HG03139 (cell line): ENCODE results near the gene TAF1A.
"Not testable (repeated sequence)": the region's sequence is repeated elsewhere in the genome, so short reads cannot be mapped to it uniquely, and the experiment has no call there.

ENCODE experiments used
- ATAC-seq: cut with Tn5 transposase; IDR thresholded peaks from one replicate; pipeline ENCODE4 v1.9.1; 2021; ENCODE audit not compliant: unreplicated experiment

TAF1A gene

GRCh38 chr1:222589462-222590302, at the start of gene TAF1A:
Gene TAF1A, minus strand, starts transcription at chr1:222589933.
- peak; percentile 100 for ATAC-seq

- peak; percentile 71 for ATAC-seq
Observed at GRCh38 chr1:222634180-222635013, 44.7 kb upstream of the TAF1A start.

DNA sequence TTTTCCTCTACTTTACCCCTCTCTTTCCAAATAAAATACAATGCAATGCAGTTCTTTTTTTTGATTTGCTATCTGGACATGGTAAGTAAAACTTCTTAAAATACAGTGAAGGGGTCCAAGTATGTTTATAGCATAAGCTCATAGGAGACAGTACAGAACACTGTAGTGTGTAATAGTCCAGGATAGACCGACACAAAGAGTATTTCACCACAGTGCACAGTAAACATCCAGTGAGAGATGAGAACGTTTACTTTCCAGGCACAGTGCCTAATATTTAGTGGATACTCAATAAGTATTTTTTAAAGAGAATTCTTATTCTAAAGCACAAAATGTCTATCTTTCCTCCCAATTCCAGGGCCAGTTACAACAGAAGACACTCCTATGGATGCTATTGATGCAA, 43.0 kb upstream of the TAF1A start:
- no peak for ATAC-seq

- no peak for ATAC-seq
Observed at GRCh38 chr1:222631611-222632208, 42.0 kb upstream of the TAF1A start.

GRCh38 chr1:222629921-222630535, 40.3 kb upstream of the TAF1A start:
- ATAC-seq: no peak

- ATAC-seq: no peak
Observed at GRCh38 chr1:222627232-222627631, 37.5 kb upstream of the TAF1A start.

GRCh38 chr1:222624214-222624613, 34.5 kb upstream of the TAF1A start:
- no peak for ATAC-seq

- ATAC-seq: no peak
Observed at GRCh38 chr1:222623458-222623857, 33.7 kb upstream of the TAF1A start.

DNA sequence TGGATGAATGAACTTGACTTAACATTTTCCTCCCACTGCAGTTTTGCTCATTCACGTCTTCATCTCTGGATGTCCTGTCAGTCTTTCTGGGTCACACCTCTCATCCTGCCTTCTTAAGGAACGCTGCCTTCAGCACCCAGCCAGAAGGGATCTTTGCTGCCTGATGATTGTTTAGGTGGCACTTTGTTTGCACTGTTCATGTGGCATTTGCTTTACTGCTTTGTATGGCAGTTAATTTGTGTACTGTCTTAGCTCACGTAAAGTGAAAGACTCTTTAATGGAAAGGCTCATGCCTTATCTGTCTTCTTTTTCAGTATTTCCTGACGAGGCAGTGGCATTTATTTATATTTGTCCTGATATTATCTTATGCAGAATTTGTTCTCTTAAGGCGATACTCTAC, 33.0 kb upstream of the TAF1A start:
- ATAC-seq: no peak

DNA sequence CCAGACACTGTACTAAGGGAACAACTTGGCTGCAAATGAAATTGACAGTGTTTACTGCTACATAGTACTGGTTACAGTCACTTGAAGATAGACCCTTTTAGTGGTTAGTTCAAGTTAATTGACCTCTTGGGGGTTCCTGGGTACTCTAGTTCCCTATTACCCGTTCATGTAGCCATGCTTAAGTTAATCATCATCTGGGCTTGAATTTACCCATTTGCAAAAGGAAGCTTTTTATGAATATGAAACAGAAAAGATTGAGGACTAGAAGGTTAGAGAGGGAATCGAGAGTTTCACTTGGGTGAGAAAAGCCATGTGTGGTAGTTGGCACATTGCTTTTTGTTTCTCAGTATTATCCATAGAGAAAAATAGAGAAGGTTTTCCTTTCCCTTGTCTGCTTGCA, 30.8 kb upstream of the TAF1A start:
- peak; percentile 35 for ATAC-seq

GRCh38 chr1:222618880-222619596, 29.3 kb upstream of the TAF1A start:
- no peak for ATAC-seq

- ATAC-seq: peak; percentile 49
Observed at GRCh38 chr1:222618001-222618879, 28.5 kb upstream of the TAF1A start, which contains the start of gene MIA3. Gene MIA3, plus strand, starts transcription at chr1:222618097. Its CDS starts 14 bp downstream, at chr1:222618111.

DNA sequence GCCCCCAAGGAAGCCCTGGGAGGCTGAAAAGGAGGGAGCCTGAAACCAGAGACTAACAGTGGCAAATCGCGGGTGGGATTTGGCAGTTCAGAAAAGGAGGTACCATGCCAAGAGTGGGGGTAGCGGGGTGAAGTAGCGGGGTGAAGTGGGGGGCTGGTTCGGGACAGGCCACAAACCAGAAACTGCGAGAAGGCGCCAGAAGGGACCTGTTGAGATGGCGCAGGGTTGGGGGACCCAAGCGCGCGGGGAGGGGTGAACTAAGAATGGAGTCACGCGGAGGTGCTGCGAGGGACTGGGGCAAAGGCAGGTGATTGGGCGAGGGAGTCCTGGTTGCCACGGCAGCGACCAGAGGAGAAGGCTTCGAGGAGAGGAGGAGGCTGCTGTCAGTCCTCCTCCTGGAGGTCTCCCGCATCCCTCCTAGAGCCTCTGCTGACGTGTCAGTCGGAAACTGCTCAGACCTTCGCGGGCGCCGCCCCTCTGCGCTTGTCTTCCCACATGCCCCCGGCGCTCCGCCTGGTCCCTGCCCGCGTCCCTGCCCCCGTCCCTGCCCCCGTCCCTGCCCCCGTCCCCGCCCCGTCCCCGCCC, 27.7 kb upstream of the TAF1A start:
- ATAC-seq: peak; percentile 79

GRCh38 chr1:222616525-222616924, 26.8 kb upstream of the TAF1A start:
- ATAC-seq: no peak

GRCh38 chr1:222613627-222614026, 23.9 kb upstream of the TAF1A start:
- no peak for ATAC-seq

DNA sequence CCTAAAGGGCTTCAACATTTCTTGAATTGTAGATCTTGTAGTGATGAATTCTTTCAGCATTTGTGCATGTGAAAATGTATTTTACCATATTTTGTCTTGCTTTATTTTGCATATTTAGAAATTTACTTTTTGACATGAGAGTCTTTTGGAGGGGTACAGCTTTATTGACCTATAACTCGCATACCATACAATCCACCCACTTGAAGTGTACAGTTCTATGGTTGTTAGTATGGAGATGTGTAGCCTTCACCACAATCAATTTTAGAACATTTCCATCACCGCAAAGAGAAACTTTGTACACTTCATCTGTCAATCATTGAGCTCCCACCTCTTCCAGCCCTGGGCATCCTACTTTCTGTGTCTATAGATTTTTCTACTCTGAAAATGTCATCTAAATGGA, 21.0 kb upstream of the TAF1A start:
- ATAC-seq: no peak

DNA sequence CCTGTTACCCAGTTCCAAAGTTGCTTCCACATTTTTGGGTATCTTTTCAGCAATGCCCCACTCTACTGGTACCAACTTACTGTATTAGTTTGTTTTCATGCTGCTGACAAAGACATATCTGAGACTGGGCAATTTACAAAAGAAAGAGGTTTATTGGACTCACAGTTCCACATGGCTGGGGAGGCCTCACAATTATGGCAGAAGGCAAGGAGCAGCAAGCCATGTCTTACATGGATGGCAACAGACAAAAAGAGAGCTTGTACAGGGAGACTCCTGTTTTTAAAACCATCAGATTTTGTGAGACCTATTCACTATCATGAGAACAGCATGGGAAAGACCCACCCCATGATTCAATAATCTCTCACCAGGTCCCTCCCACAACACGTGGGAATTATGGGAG, 19.4 kb upstream of the TAF1A start:
- not testable (repeated sequence) for ATAC-seq

DNA sequence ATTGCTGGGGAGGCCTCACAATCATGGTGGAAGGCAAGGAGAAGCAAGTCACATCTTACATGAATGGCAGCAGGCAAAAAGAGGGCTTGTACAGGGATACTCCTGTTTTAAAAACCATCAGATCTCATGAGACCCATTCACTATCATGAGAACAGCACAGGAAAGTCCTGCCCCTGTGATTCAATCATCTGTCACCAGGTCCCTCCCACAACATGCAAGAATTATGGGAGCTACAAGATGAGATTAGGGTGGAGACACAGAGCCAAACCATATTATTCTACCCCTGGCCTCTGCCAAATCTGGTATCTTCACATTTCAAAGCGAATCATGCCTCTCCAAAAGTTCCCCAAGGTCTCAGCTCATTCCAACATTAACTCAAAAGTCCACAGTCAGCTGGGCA, 17.0 kb upstream of the TAF1A start:
- ATAC-seq: no peak

DNA sequence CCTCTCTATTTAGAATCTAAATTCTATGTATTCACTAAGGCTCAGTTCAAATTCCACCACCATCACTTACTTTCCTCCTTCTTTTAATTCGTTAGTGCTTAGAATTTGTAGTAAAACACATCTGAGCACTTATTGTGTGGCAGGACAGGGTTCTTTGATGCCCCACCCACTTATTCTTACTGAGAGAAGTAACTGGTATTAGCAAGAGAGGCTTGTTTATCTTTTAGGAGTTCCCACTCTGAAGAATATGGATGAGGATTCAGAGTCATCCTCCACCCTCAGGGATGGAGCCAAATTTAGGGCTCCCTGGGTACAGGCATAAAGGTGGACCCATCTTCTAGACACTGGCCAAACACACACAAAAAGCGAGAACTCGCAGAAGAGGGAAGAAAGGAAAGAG, 11.5 kb upstream of the TAF1A start:
- no peak for ATAC-seq
